Gastrocnemius medialis (tissue), 4 donors: ENCODE results near the gene BMPR1B. TPM values are rescaled to one million over a fixed set of nuclear protein-coding genes. Genes with fewer than 3 reads are reported as not detected.

Experiments used
- ATAC-seq, 2 donors: fragments of 150-250 bp; one replicate each; pipeline ENCODE4 v1.9.1; 2016
- DNase-seq, 2 donors: peaks; one replicate each; pipeline ENCODE4 v3.0.0-alpha.2; 2019
- H3K27ac ChIP-seq, 4 donors: fragments of 200-600 bp; sonication (generic); 1 replicate in 1 of 4; 2 replicates in 3 of 4; pipeline ENCODE4 v1.5.1; 2016 to 2018; ENCODE audit warnings: mild to moderate bottlenecking in 2 of 4, moderate library complexity in 1 of 4
- H3K27me3 ChIP-seq, 3 donors: fragments of 200-600 bp; sonication (generic) in 2 of 3; 1 replicate in 1 of 3; 2 replicates in 2 of 3; pipeline versions ENCODE4 v1.5.1 to v1.6.0; 2016 to 2019; ENCODE audit warnings: mild to moderate bottlenecking in 1 of 3, moderate library complexity in 1 of 3
- H3K36me3 ChIP-seq, 2 donors: fragments of 200-600 bp; sonication (generic) in 1 of 2; one replicate each; pipeline ENCODE4 v1.5.1; 2017 to 2018
- H3K4me1 ChIP-seq, 2 donors: fragments of 200-600 bp; sonication (generic) in 1 of 2; one replicate each; pipeline ENCODE4 v1.5.1; 2016 to 2017; ENCODE audit warnings: mild to moderate bottlenecking in 2 of 2
- H3K4me3 ChIP-seq, 4 donors: fragments of 200-600 bp; sonication (generic) in 3 of 4; 1 replicate in 1 of 4; 2 replicates in 3 of 4; pipeline ENCODE4 v1.5.1; 2016 to 2019; ENCODE audit warnings: mild to moderate bottlenecking in 2 of 4
- H3K9me3 ChIP-seq, 3 donors: fragments of 200-600 bp; sonication (generic) in 2 of 3; 1 replicate in 1 of 3; 2 replicates in 2 of 3; pipeline ENCODE4 v1.5.1; 2016 to 2019
- CTCF ChIP-seq, 5 experiments: fragments of 450-650 bp in 3 of 5; fragments of 200-600 bp in 2 of 5; sonication (generic) in 2 of 5; IDR thresholded peaks in 4 of 5; conservative IDR thresholded peaks in 1 of 5; 1 replicate in 4 of 5; 2 replicates in 1 of 5; pipeline ENCODE4 v1.5.1; 2016 to 2019; ENCODE audit warnings: antibody characterized with exemption in 5 of 5, mild to moderate bottlenecking in 3 of 5, moderate library complexity in 3 of 5
- POLR2A ChIP-seq, 2 donors: fragments of 450-650 bp; IDR thresholded peaks; one replicate each; pipeline ENCODE4 v1.6.1; 2017; ENCODE audit warnings: antibody characterized with exemption in 2 of 2, mild to moderate bottlenecking in 2 of 2, moderate library complexity in 2 of 2
- in situ Hi-C, 4 donors: fragments of 200-750 bp; cut with MboI; loops; one replicate each; pipeline versions ENCODE4 v1.15.0 to v1.8.0; 2017; ENCODE audit warnings: low sequenced_read_pairs in 4 of 4
- intact Hi-C: fragments of 100-400 bp; cut with DNase I; formaldehyde crosslinking; loops from one replicate; pipeline ENCODE4 v1.15.1; 2023; ENCODE audit warnings: low total_unique reads
- total RNA-seq, 4 donors: library from RNA; depleted of rRNA; stranded (reverse); fragments of >200 nt; gene quantifications; one replicate each; pipeline versions ENCODE4 v1.1.0 to v1.2.3, GENCODE V29; 2016

BMPR1B gene
- total RNA-seq, 4 donors from 2014 or later, result 0.92 to 6.9 (median 1.7) TPM

- intact Hi-C loops (no loop called here), in situ Hi-C loops (no loop called here)
- TF ChIP-seq POLR2A (IDR thresholded peaks at IDR 0.05) (no peak), CTCF (IDR thresholded peaks at IDR 0.05 in 4 of 5, conservative IDR thresholded peaks at IDR 0.05 in 1 of 5) (no peak)
- no peak overlapping the region for H3K27ac ChIP-seq
- DNase-seq (no peak), ATAC-seq (no peak)
- H3K36me3 ChIP-seq, result no peaks in the 10 kb centered on the region
- no peaks in the 10 kb centered on the region for H3K4me1 ChIP-seq
- no peak overlapping the region for H3K4me3 ChIP-seq
- H3K9me3 ChIP-seq, result no peaks in the 10 kb centered on the region
- no peaks in the 10 kb centered on the region for H3K27me3 ChIP-seq
Observed at GRCh38 chr4:94905511-94905910, 147.8 kb downstream of the BMPR1B start.

- no peak for DNase-seq
- intact Hi-C loops, result no loop called here
- Histone ChIP-seq H3K4me3 (no peak overlapping the region), H3K36me3 (no peaks in the 10 kb centered on the region), H3K27me3 (no peaks in the 10 kb centered on the region), H3K4me1 (no peaks in the 10 kb centered on the region), H3K27ac (no peak overlapping the region), H3K9me3 (no peaks in the 10 kb centered on the region)
- ATAC-seq, result no peak
- in situ Hi-C loops, result no loop called here
- TF ChIP-seq POLR2A (IDR thresholded peaks at IDR 0.05) (no peak), CTCF (IDR thresholded peaks at IDR 0.05 in 4 of 5, conservative IDR thresholded peaks at IDR 0.05 in 1 of 5) (no peak)
Observed at GRCh38 chr4:94909645-94910044, 151.9 kb downstream of the BMPR1B start.

- H3K4me3 ChIP-seq, result no peak overlapping the region
- no peaks in the 10 kb centered on the region for H3K4me1 ChIP-seq
- intact Hi-C loops, result no loop called here
- no peak for DNase-seq
- in situ Hi-C loops, result no loop called here
- H3K27ac ChIP-seq, result no peak overlapping the region
- no peaks in the 10 kb centered on the region for H3K36me3 ChIP-seq
- H3K27me3 ChIP-seq, result no peaks in the 10 kb centered on the region
- no peak for ATAC-seq
- no peaks in the 10 kb centered on the region for H3K9me3 ChIP-seq
- TF ChIP-seq POLR2A (IDR thresholded peaks at IDR 0.05) (no peak), CTCF (IDR thresholded peaks at IDR 0.05 in 4 of 5, conservative IDR thresholded peaks at IDR 0.05 in 1 of 5) (no peak)
Observed at GRCh38 chr4:94911106-94911505, 153.4 kb downstream of the BMPR1B start.

GRCh38 chr4:94912606-94913005, 154.9 kb downstream of the BMPR1B start:
- ATAC-seq, result no peak
- intact Hi-C loops (no loop called here), in situ Hi-C loops (no loop called here)
- DNase-seq, result no peak
- H3K36me3 ChIP-seq, result no peaks in the 10 kb centered on the region
- no peak overlapping the region for H3K27ac ChIP-seq
- no peaks in the 10 kb centered on the region for H3K4me1 ChIP-seq
- H3K27me3 ChIP-seq, result no peaks in the 10 kb centered on the region
- H3K4me3 ChIP-seq, result no peak overlapping the region
- no peaks in the 10 kb centered on the region for H3K9me3 ChIP-seq
- no peak for TF ChIP-seq CTCF (IDR thresholded peaks at IDR 0.05 in 4 of 5, conservative IDR thresholded peaks at IDR 0.05 in 1 of 5)
- TF ChIP-seq POLR2A (IDR thresholded peaks at IDR 0.05), result no peak

GRCh38 chr4:94913316-94913715, 155.6 kb downstream of the BMPR1B start:
- intact Hi-C loops, result no loop called here

More at GRCh38 chr4:94913316-94913715, 155.6 kb downstream of the BMPR1B start:
- no peak for DNase-seq
- H3K36me3 ChIP-seq, result no peaks in the 10 kb centered on the region
- in situ Hi-C loops, result no loop called here
- no peak overlapping the region for H3K4me3 ChIP-seq
- H3K27me3 ChIP-seq, result no peaks in the 10 kb centered on the region
- H3K4me1 ChIP-seq, result no peaks in the 10 kb centered on the region
- no peak for ATAC-seq
- H3K9me3 ChIP-seq, result no peaks in the 10 kb centered on the region
- TF ChIP-seq POLR2A (IDR thresholded peaks at IDR 0.05) (no peak), CTCF (IDR thresholded peaks at IDR 0.05 in 4 of 5, conservative IDR thresholded peaks at IDR 0.05 in 1 of 5) (no peak)
- H3K27ac ChIP-seq, result no peak overlapping the region
